Progenitor cell of endocrine pancreas (in vitro differentiated cells): Measurements from ENCODE around the gene ABLIM2. TPM values are rescaled to one million over a fixed set of nuclear protein-coding genes. Genes with fewer than 3 reads are reported as not detected.

Experiments used
- DNase-seq: peaks from one replicate; pipeline ENCODE4 v3.0.0; 2021; ENCODE audit warnings: low spot score; ENCODE audit not compliant: unreplicated experiment
- H3K27ac Mint-ChIP-seq: 2 replicates; pipeline ENCODE4 v1.8.0; 2021; ENCODE audit warnings: mild to moderate bottlenecking, moderate library complexity, mixed read lengths
- H3K27me3 Mint-ChIP-seq: 2 replicates; pipeline ENCODE4 v1.8.0; 2021; ENCODE audit warnings: mixed read lengths
- H3K36me3 Mint-ChIP-seq: 2 replicates; pipeline ENCODE4 v1.8.0; 2022; ENCODE audit warnings: mixed read lengths; ENCODE audit not compliant: insufficient read depth
- H3K4me1 Mint-ChIP-seq: 2 replicates; pipeline ENCODE4 v1.8.0; 2021; ENCODE audit warnings: low read depth, mixed read lengths
- H3K4me3 Mint-ChIP-seq: 2 replicates; pipeline ENCODE4 v1.8.0; 2021; ENCODE audit warnings: low read depth, mild to moderate bottlenecking, moderate library complexity, mixed read lengths
- H3K9me3 Mint-ChIP-seq: 2 replicates; pipeline ENCODE4 v1.8.0; 2021; ENCODE audit warnings: low read depth, mixed read lengths
- CTCF ChIP-seq: fragments of 200-600 bp; sonication (generic); IDR thresholded peaks from one replicate; pipeline ENCODE4 v1.5.0; 2021; ENCODE audit warnings: antibody characterized with exemption, mild to moderate bottlenecking; ENCODE audit not compliant: unreplicated experiment
- total RNA-seq: library from RNA; stranded (reverse); gene quantifications from 2 replicates; pipeline ENCODE4 v1.2.1, GENCODE V29; 2021

The ABLIM2 gene
- total RNA-seq, 1 donor from 2014 or later = 5.7 TPM

GRCh38 chr4:8171984-8172924 is 13.6 kb upstream of the ABLIM2 start:
- peaks cover 14% of the 10 kb centered on the region for H3K27me3 Mint-ChIP-seq
- no peak for TF ChIP-seq CTCF
- no peak for DNase-seq
- H3K4me3 Mint-ChIP-seq = no peak overlapping the region
- H3K4me1 Mint-ChIP-seq = peaks cover 6% of the 10 kb centered on the region
- H3K9me3 Mint-ChIP-seq = no peaks in the 10 kb centered on the region
- no peaks in the 10 kb centered on the region for H3K36me3 Mint-ChIP-seq
- H3K27ac Mint-ChIP-seq = no peak overlapping the region

GRCh38 chr4:8171266-8171665 is 12.7 kb upstream of the ABLIM2 start:
- DNase-seq = no peak
- TF ChIP-seq CTCF = no peak
- H3K4me1 Mint-ChIP-seq = peaks cover 4% of the 10 kb centered on the region
- peaks cover 12% of the 10 kb centered on the region for H3K27me3 Mint-ChIP-seq
- no peaks in the 10 kb centered on the region for H3K36me3 Mint-ChIP-seq
- H3K4me3 Mint-ChIP-seq = no peak overlapping the region
- H3K27ac Mint-ChIP-seq = no peak overlapping the region
- H3K9me3 Mint-ChIP-seq = no peaks in the 10 kb centered on the region

- no peak overlapping the region for H3K27ac Mint-ChIP-seq
- H3K9me3 Mint-ChIP-seq = no peaks in the 10 kb centered on the region
- no peak overlapping the region for H3K4me3 Mint-ChIP-seq
- H3K27me3 Mint-ChIP-seq = peaks cover 12% of the 10 kb centered on the region
- H3K36me3 Mint-ChIP-seq = no peaks in the 10 kb centered on the region
- no peak for DNase-seq
- H3K4me1 Mint-ChIP-seq = peaks cover 4% of the 10 kb centered on the region
- TF ChIP-seq CTCF = no peak
Observed at GRCh38 chr4:8170341-8170740, 11.7 kb upstream of the ABLIM2 start.

- H3K36me3 Mint-ChIP-seq = no peaks in the 10 kb centered on the region
- H3K4me1 Mint-ChIP-seq = peaks cover 4% of the 10 kb centered on the region
- H3K4me3 Mint-ChIP-seq = no peak overlapping the region
- peaks cover 16% of the 10 kb centered on the region for H3K27me3 Mint-ChIP-seq
- no peak overlapping the region for H3K27ac Mint-ChIP-seq
- no peaks in the 10 kb centered on the region for H3K9me3 Mint-ChIP-seq
- DNase-seq = no peak
- TF ChIP-seq CTCF = no peak
Observed at GRCh38 chr4:8169763-8170162, 11.2 kb upstream of the ABLIM2 start.

GRCh38 chr4:8168832-8169598 is 10.4 kb upstream of the ABLIM2 start:
- TF ChIP-seq CTCF = no peak
- Mint-ChIP-seq H3K27ac (no peak overlapping the region), H3K36me3 (no peaks in the 10 kb centered on the region), H3K27me3 (peaks cover 22% of the 10 kb centered on the region), H3K4me1 (peaks cover 4% of the 10 kb centered on the region), H3K4me3 (no peak overlapping the region), H3K9me3 (no peaks in the 10 kb centered on the region)
- DNase-seq = no peak
